ENCODE measurements around the gene FARP2. TPM values are rescaled to one million over a fixed set of nuclear protein-coding genes. Genes with fewer than 3 reads are reported as not detected.

Gene FARP2
- total and polyA plus RNA-seq, 2 of the 13 experiments (the other 11 are each of a cell fraction or from before 2014, with no cell fraction given), result 28.0 to 45.4 TPM

DNA sequence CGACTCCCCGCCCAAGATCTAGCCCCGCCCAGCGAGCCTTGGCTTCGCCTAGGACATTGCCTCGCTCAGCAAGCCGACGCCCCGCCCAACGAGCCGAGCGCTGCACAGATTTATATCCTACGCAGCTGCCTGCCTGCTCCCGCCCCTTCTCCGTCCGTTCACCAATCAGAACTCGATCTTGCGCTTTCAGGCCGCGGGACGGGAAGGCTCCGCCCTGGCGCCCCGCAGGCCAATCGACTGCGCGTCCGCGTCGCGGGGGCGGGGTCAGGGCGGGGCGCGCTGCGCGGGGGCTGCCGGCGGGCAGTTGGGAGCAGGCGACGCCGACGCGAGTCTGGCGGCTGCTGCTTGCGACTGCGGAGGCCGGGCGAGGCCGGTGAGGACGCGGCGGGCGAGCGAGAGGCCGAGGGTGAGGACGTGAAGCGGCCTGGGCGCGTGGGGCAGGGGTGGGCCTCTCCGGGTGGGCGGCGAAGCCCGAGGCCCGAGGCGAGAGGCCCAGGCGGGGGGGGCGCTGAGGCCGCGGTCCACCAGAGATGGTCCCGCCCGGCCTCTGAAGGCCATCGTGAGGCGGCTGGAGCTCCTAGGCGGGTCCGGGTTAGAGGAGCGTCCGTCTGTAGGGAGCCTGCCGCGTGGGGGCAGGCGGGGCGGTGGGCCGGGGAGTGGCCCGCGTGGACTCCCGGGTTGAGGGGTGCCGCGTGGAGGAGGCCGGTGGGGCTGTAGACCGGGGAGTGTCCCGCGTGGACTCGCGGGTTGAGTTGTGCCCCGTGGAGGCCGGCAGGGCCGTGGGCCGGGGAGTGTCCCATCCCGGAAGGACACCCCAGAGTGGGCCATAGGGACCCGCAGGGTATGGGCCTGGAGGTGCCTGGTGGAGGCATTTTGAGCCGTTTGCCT, at the start of gene FARP2 (continued):
- peak; percentile 39; the same call in 1 of the 2 replicates for TF ChIP-seq KDM2A (CRISPR knock-in tag; IDR thresholded peaks at IDR 0.05; ENCODE audit: borderline replicate concordance, low read depth)
- no peak for TF ChIP-seq CENPX (CRISPR knock-in tag; IDR thresholded peaks at IDR 0.05)
- no peak for TF ChIP-seq ZNF674 (CRISPR knock-in tag; IDR thresholded peaks at IDR 0.05; ENCODE audit: low read depth)
- TF ChIP-seq ZNF550 (CRISPR knock-in tag; IDR thresholded peaks at IDR 0.05; ENCODE audit: borderline replicate concordance), result 0 out of 2 replicates have a peak, but pooled peaks have one; percentile 73
- peak; percentile 56 for TF ChIP-seq ELF3 (CRISPR knock-in tag; IDR thresholded peaks at IDR 0.05)
- TF ChIP-seq MEIS2 (CRISPR knock-in tag; IDR thresholded peaks at IDR 0.05), result no peak
- no peak for TF ChIP-seq FOSL1 (CRISPR knock-in tag; IDR thresholded peaks at IDR 0.05; ENCODE audit: borderline replicate concordance)
- no peak for TF ChIP-seq GLI4 (CRISPR knock-in tag; IDR thresholded peaks at IDR 0.05; ENCODE audit: borderline replicate concordance)
- TF ChIP-seq BRCA1 (CRISPR knock-in tag; IDR thresholded peaks at IDR 0.05), result no peak
- TF ChIP-seq RCOR2 (CRISPR knock-in tag; IDR thresholded peaks at IDR 0.05), result no peak
- peak; percentile 83; the same call in 1 of the 2 replicates for TF ChIP-seq SALL2 (CRISPR knock-in tag; IDR thresholded peaks at IDR 0.05)
- TF ChIP-seq ZNF180 (CRISPR knock-in tag; IDR thresholded peaks at IDR 0.05; ENCODE audit: borderline replicate concordance, low read depth), result no peak
- TF ChIP-seq WIZ (CRISPR knock-in tag; IDR thresholded peaks at IDR 0.05), result no peak
- TF ChIP-seq, protein P1, sequence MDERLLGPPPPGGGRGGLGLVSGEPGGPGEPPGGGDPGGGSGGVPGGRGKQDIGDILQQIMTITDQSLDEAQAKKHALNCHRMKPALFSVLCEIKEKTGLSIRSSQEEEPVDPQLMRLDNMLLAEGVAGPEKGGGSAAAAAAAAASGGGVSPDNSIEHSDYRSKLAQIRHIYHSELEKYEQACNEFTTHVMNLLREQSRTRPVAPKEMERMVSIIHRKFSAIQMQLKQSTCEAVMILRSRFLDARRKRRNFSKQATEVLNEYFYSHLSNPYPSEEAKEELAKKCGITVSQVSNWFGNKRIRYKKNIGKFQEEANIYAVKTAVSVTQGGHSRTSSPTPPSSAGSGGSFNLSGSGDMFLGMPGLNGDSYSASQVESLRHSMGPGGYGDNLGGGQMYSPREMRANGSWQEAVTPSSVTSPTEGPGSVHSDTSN (CRISPR knock-in tag; IDR thresholded peaks at IDR 0.05), result no peak
- TF ChIP-seq HES4 (CRISPR knock-in tag; IDR thresholded peaks at IDR 0.05; ENCODE audit: borderline replicate concordance), result peak; percentile 85
- peak; percentile 66; the same call in 1 of the 2 replicates for TF ChIP-seq ZNF124 (CRISPR knock-in tag; IDR thresholded peaks at IDR 0.05)
- no peak for TF ChIP-seq RXRA (CRISPR knock-in tag; IDR thresholded peaks at IDR 0.05)
- TF ChIP-seq ZNF775 (CRISPR knock-in tag; IDR thresholded peaks at IDR 0.05; ENCODE audit: borderline replicate concordance), result no peak
- TF ChIP-seq, protein P2, sequence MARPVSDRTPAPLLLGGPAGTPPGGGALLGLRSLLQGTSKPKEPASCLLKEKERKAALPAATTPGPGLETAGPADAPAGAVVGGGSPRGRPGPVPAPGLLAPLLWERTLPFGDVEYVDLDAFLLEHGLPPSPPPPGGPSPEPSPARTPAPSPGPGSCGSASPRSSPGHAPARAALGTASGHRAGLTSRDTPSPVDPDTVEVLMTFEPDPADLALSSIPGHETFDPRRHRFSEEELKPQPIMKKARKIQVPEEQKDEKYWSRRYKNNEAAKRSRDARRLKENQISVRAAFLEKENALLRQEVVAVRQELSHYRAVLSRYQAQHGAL (CRISPR knock-in tag; IDR thresholded peaks at IDR 0.05; ENCODE audit: not compliant biosample characterization), result no peak
- TF ChIP-seq, protein P3, sequence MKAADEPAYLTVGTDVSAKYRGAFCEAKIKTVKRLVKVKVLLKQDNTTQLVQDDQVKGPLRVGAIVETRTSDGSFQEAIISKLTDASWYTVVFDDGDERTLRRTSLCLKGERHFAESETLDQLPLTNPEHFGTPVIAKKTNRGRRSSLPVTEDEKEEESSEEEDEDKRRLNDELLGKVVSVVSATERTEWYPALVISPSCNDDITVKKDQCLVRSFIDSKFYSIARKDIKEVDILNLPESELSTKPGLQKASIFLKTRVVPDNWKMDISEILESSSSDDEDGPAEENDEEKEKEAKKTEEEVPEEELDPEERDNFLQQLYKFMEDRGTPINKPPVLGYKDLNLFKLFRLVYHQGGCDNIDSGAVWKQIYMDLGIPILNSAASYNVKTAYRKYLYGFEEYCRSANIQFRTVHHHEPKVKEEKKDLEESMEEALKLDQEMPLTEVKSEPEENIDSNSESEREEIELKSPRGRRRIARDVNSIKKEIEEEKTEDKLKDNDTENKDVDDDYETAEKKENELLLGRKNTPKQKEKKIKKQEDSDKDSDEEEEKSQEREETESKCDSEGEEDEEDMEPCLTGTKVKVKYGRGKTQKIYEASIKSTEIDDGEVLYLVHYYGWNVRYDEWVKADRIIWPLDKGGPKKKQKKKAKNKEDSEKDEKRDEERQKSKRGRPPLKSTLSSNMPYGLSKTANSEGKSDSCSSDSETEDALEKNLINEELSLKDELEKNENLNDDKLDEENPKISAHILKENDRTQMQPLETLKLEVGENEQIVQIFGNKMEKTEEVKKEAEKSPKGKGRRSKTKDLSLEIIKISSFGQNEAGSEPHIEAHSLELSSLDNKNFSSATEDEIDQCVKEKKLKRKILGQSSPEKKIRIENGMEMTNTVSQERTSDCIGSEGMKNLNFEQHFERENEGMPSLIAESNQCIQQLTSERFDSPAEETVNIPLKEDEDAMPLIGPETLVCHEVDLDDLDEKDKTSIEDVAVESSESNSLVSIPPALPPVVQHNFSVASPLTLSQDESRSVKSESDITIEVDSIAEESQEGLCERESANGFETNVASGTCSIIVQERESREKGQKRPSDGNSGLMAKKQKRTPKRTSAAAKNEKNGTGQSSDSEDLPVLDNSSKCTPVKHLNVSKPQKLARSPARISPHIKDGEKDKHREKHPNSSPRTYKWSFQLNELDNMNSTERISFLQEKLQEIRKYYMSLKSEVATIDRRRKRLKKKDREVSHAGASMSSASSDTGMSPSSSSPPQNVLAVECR (CRISPR knock-in tag; IDR thresholded peaks at IDR 0.05; ENCODE audit: borderline replicate concordance), result peak; percentile 87; the same call in 1 of the 2 replicates
- TF ChIP-seq ZSCAN21 (CRISPR knock-in tag; IDR thresholded peaks at IDR 0.05; ENCODE audit: borderline replicate concordance), result peak; percentile 75; the same call in 1 of the 2 replicates
- TF ChIP-seq MBNL3 (CRISPR knock-in tag; conservative IDR thresholded peaks at IDR 0.05), result no peak
- 0 out of 2 replicates have a peak, but pooled peaks have one; percentile 20 for TF ChIP-seq NCOR1 (IDR thresholded peaks at IDR 0.05; ENCODE audit: borderline replicate concordance, low read length)
- TF ChIP-seq MLLT10 (CRISPR knock-in tag; IDR thresholded peaks at IDR 0.05), result no peak

All from HepG2 (cell line).